Activated CD4-positive, CD25-positive, alpha-beta regulatory T cell treated with anti-CD3 and anti-CD28 coated beads, Interleukin-2, amount 50 U/mL, for 16 hours (primary cell): Measurements from ENCODE around the gene ADK.
"Not testable (repeated sequence)": the region's sequence is repeated elsewhere in the genome, so short reads cannot be mapped to it uniquely, and the experiment has no call there.

Source experiments
- DNase-seq: peaks from one replicate; pipeline ENCODE4 v3.0.0-alpha.2; 2020; ENCODE audit warnings: low read depth, low spot score

ADK gene

DNA sequence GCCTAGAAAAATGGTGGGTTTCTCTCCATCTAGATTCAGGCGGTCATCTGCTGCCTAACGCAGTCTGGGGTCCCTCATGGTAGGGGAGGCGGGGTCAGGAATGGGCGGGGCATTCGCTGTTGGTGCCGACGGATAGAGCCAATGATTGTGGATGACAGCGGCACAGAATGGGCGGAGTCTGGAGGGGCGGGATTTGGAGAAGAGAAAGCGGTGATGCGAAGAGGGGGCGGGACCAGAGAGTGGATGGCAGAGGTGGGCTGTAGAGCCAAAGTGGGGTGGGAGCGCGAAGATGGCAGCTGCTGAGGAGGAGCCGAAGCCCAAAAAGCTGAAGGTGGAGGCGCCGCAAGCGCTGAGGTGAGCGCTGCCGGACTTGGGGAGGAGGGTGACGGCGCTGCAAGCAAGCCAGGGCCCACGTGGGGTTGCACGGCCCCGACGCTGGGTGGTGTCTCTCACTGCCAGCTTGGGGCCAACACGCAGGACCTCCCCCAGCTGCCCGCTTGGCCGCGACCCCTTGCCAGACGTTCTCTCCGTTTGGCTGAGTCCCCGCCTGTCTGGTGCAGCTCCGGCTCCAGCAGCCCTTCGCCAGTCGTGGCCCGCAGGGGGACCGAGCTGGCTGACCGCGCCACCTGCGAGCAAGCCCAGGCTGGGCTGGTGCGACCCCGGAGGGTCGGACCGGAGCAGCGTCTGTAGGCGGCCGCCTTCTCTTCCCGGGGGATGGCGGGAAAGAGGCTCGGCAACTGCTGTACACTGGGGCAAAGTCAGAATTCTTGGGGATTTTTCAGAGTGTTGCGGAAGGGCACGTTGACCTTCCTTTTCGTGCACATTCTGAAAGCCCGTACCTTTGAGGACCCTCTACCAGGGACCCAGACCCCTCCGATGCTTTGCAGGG lies at the start of gene ADK:
TSS of gene ADK (plus strand) at position 232 of the 889 bp plus-strand sequence. CDS start at position 290, 58 bp downstream.
- DNase-seq = peak; percentile 98

GRCh38 chr10:74103560-74104258 lies 47.3 kb upstream of the ADK start:
- no peak for DNase-seq

DNA sequence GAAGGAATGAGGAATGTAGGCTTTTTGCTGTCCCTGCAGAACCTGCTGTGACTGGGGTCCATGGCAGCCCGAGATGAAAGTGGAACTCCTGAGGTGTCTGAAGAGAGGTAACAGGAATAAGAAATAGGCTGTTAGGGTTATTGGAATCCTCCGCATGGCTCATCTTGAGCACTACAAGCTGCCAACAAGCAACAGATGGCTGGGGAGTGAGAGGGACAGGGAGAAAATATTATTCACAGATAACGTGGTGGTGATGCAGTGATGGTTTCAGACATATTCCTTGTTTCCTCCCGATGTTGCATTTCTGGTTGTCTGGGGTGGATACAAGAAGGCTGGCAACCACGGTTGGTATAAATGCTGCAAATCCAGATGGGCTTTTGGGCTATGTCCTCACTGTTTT lies 46.5 kb upstream of the ADK start:
- no peak for DNase-seq

DNA sequence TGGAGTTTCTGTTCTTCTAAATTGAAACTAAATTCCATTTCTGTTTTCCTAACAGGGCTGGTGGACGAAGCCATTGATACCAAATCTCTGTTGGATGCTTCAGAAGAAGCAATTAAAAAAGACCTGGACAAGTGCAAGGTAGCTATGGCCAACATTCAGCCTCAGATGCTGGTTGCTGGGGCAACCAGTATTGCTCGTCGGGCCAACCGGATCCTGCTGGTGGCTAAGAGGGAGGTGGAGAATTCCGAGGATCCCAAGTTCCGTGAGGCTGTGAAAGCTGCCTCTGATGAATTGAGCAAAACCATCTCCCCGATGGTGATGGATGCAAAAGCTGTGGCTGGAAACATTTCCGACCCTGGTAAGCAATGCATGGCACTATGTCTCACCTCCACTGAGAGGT lies 46.0 kb upstream of the ADK start:
- DNase-seq = no peak

- DNase-seq = no peak
Observed at GRCh38 chr10:74107391-74107790, 43.6 kb upstream of the ADK start.

DNA sequence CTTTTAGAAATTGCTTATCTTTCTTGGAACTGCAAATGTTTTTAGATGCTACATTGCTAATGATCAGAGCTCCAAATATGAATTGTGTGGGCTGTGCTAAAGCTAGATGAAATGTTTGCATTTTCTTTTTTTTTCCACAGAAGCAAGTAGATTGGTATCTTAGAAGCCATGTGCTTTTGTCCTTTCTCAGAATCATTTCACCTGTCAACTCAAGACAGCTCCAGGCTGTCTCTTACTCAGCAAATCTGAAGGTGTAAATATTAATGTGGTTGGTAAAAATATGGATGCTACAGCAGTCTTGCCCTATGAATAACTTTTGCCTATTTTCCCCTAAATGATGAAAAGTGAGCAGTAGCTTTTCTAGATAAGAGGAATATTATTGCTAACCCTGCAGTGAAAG lies 41.6 kb upstream of the ADK start:
- no peak for DNase-seq

GRCh38 chr10:74110120-74110519 lies 40.9 kb upstream of the ADK start:
- no peak for DNase-seq

- no peak for DNase-seq
Observed at GRCh38 chr10:74111799-74112198, 39.2 kb upstream of the ADK start.

- DNase-seq = no peak
Observed at GRCh38 chr10:74113546-74113945, 37.5 kb upstream of the ADK start.

GRCh38 chr10:74114041-74114448 lies 37.0 kb upstream of the ADK start:
- DNase-seq = no peak

DNA sequence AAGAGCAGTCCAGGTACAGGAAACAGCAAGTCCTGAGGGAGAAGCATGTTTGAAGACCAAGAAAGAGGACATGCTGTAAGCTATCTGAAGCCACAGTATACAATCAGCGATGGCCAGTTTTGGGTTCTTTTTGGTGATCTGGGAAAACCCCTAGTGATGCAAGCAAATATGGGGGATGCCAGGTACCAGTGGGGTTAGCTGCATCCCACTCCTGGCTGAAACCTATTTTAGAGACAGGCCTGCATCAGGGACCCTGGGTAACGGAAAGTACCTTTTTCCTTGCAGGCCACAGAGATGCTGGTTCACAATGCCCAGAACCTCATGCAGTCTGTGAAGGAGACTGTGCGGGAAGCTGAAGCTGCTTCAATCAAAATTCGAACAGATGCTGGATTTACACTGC lies 33.3 kb upstream of the ADK start:
- no peak for DNase-seq

GRCh38 chr10:74118804-74119203 lies 32.2 kb upstream of the ADK start:
- no peak for DNase-seq

GRCh38 chr10:74120911-74121310 lies 30.1 kb upstream of the ADK start:
- DNase-seq = no peak

GRCh38 chr10:74121368-74121767 lies 29.7 kb upstream of the ADK start:
- DNase-seq = no peak

DNA sequence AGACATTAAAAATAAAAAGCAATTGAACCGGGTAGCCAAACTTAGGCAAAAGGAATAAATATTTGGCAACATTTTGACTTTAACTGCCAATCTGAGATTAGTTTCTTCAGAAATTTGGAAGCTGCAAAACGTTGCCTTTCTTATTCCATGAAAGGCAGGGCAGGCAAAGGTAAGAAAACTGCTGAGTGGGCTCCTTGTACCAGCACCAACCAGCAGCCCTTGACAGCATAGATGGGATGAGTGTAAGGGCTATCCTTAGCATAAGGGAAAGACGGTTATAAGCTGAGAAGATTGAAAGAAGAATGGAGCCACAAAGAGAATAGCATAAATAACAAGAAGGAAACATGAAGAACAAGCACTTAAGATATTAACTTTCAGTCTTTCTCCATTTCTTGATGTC lies 29.0 kb upstream of the ADK start:
- no peak for DNase-seq

DNA sequence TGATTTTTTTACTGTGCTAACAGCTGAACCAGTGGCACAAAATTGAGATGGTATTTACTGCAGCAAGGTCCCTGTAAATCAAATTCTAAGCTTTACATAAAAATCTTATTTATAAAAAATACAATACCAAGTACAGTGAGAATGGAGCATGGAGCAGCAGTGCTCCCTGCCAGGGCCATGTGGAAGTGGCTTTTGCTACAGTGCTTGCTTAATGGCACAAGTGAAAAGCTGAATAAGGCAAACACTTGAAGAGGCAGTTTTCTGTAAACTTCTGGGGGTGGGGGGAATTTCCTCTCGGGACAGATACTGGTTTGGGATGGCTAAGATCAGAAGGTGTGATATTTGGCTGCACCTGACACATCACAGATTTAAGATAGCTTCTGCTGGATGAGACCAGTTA lies 27.9 kb upstream of the ADK start:
- DNase-seq = no peak

- DNase-seq = no peak
Observed at GRCh38 chr10:74133923-74134820, 16.8 kb upstream of the ADK start.

- no peak for DNase-seq
Observed at GRCh38 chr10:74135452-74135851, 15.6 kb upstream of the ADK start.

- no peak for DNase-seq
Observed at GRCh38 chr10:74137992-74138391, 13.0 kb upstream of the ADK start.

DNA sequence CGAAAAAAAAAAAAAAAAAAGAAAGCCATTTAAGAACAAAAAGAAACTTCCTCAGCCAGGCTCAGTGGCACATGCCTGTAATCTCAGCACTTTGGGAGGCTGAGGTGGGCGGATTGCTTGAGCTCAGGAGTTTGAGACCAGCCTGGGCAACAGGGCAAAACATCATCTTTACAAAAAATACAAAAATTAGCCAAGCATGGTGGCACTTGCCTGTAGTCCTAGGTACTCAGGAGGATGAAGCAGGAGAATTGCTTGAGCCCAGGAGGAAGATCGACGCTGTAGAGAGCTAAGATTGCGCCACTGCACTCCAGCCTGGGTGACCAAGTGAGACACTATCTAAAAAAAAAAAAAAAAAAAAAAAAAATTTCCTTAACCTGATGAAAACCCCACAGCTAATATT lies 12.4 kb upstream of the ADK start:
- DNase-seq = not testable (repeated sequence)

DNA sequence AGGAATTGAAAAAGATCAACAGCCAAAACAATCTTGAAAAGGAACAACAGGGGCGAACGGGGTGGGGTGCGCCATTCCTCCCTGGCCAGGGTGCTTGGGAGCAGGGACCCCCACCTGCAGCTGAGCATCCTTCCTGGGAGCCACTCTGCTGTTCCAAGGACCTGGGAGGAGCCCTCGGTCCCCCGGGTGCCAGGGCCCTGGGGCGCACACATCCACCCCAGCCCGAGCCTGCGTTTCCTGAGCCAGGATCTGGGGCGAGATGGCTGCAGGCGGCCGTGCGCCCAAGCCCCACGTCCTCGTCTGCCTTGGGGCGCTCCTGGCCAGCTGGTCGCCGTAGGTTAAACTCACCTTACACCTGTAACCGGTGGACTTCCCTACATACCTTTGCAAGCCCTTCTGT lies 11.0 kb upstream of the ADK start:
- DNase-seq = no peak

DNA sequence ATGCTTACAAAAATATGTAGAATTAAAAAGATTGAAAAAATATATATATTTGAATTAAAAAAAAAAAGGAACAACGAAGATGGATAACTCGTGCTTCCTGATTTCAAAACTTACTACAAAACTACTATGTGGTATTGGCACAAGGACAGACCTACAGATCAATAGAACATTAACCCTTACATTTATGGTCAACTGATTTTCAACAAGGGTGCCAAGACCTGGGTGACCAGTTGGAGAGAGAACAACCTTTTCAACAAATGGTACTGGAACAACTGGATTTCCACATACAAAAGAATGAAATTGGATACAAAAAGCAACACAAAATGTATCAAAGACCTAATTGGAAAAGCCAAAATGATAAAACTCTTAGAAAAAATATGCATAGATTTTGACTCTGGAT lies 10.5 kb upstream of the ADK start:
- DNase-seq = no peak
